Mammary epithelial cell (primary cell): ENCODE data around the gene RFX1.

Experiments
- EZH2 ChIP-seq: IDR thresholded peaks from 2 replicates; pipeline ENCODE4 v1.6.1; 2012; ENCODE audit warnings: low read length, inconsistent platforms, borderline replicate concordance
- TF ChIP-seq, protein P1 (sequence below), 2 donors: IDR thresholded peaks in 1 of 2; conservative IDR thresholded peaks in 1 of 2; 2 replicates each; pipeline ENCODE4 v1.5.1; 2011 to 2012; ENCODE audit warnings: inconsistent platforms in 2 of 2, low read length in 2 of 2, mild to moderate bottlenecking in 2 of 2, control low read depth in 1 of 2, low read depth in 1 of 2; ENCODE audit not compliant: insufficient read depth in 1 of 2; ENCODE audit errors: extremely low read depth in 1 of 2

DNA sequence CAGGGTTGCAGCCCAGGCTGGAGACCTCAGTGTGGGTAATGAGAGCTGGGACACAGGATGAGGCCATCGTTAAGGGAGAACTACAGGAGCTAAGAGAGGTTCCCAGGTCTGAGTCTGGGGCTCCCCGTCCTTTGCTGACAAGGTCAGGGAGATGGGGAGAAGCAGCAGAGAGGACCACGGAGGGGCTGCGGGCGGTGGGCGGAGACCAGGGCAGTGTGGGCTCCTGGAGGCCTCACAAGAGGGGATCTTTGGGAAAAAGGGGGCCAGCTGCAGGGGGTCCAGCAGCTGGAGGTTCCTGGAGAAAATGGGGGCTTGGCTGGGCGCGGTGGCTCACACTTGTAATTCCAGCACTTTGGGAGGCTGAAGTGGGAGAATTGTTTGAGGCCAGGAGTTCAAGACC is 16.0 kb downstream of the RFX1 start:
- TF ChIP-seq, protein P1, sequence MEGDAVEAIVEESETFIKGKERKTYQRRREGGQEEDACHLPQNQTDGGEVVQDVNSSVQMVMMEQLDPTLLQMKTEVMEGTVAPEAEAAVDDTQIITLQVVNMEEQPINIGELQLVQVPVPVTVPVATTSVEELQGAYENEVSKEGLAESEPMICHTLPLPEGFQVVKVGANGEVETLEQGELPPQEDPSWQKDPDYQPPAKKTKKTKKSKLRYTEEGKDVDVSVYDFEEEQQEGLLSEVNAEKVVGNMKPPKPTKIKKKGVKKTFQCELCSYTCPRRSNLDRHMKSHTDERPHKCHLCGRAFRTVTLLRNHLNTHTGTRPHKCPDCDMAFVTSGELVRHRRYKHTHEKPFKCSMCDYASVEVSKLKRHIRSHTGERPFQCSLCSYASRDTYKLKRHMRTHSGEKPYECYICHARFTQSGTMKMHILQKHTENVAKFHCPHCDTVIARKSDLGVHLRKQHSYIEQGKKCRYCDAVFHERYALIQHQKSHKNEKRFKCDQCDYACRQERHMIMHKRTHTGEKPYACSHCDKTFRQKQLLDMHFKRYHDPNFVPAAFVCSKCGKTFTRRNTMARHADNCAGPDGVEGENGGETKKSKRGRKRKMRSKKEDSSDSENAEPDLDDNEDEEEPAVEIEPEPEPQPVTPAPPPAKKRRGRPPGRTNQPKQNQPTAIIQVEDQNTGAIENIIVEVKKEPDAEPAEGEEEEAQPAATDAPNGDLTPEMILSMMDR (conservative IDR thresholded peaks at IDR 0.05 in 1 of 2, IDR thresholded peaks at IDR 0.05 in 1 of 2; ENCODE audit: extremely low read depth in 1 of 2, insufficient read depth in 1 of 2, low read depth in 1 of 2, low read length in 2 of 2) = no peak
- TF ChIP-seq EZH2 = no peak
